HG02759 (cell line): Measurements from ENCODE around the gene KAT6B.

Source experiments
- ATAC-seq: cut with Tn5 transposase; IDR thresholded peaks from one replicate; pipeline ENCODE4 v1.9.1; 2021; ENCODE audit warnings: mild to moderate bottlenecking, moderate library complexity; ENCODE audit not compliant: unreplicated experiment

The KAT6B gene

DNA sequence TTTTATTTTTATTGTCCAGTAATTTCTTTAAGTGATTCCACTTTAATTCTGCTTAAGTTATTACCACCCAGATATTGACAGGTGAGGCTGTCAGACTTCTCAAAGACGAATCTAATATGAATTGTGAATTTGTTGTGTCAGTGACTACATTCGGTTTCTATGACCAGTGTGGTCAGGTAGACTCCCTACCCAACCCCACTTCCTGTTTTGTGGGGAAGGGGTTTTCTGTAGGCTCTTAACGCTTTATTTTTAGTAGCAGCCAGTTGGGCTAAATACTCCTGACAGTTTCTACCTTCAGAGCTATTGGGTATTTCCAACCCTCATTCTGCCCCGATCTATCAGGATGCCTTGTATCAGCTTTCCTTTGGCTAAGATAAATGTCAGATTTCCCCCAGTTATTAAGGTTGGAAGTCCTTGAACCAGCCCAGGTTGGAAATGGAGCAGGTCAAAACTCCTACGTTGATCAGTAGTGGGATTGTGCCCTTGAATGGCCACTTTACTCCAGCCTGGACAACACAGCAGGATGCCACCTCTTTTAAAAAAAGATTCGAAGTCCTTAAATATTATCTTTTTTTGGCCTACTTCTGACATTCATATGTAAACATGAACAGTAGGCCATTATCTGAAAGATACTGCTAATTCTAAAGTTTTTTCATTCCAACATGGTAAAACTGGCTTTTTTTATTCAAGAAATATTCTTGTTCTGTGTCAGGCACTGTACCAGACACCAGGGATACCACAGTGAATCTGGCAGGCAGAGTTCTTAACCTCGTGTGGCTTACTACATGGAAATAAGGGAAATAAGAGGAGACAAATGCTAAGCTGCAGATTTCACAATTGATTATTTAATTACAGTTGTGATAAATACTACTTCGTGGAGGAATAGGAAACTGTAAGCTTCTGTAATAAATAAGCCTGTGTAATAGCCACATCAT, 151.8 kb downstream of the KAT6B start:
- ATAC-seq: peak; percentile 87

DNA sequence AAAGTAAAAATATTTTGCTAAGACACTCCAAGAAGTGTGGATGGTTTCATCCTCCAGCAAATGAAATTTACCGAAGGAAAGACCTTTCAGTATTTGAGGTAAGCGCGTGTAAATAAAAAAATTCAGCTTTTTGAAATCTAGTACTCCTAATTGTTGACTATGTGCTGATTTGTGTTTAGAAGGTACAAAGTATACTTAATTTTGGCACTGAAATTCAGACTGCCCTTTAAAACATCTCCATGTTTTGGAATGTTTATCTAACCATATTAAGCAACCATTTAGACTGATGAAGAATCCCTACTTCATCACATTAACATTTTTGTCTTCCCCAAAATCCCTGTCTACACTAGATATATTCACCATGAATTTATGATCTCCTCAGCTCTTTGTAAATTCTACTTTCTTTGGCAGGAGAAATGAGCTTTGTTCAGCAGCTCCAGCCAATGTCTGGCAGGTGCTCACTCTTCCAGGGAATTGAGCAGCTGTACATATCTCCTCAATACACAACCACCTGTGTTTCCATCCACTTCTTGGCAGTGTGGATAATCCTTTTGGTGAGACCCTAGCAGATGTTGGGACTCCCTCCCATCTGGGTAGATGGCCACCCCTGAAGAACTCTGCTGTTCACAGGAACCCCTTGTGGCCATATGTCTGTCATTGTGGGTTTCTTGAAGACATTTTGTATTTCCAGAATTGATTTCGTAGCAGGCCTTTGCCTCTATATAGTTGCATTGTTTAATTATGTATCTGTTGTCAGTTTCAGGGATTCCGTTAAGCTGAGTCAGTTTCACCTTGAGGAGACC, 155.6 kb downstream of the KAT6B start:
- ATAC-seq: no peak

DNA sequence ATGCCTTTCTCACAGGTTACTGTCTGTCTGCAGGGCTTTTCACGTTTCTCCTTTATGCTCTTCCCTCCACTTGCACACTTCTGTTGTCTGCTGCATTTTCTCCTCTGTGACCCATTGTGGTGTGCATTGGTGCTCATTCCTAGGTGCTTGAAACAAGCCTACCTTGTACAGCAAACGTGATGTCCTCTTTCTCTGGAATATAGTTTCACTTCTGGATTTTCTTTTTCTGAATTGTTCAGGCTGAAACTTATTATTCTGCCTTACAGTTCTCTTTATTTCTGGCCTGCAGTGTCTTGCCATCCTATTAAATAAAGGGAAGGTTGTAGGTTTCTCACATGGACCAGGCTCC, 156.2 kb downstream of the KAT6B start:
- ATAC-seq: no peak

DNA sequence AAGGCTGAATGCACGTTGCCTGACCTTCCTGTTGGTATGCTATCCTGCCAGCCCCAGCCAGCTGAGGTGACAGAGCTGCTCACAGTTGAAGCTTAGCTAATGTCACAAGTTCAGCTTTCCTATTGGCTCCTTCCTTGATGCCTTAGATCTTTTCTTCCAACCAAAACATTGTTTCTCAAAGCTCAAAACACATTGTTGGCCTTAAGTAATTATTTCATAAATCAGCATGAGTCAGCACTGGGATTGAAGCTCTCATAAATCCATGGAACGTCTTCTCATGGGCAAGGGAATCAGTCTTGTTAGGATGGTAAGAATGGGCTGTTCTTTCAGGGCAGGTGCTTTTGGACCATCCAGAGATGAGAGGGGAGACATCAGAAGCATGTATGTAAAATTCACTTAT, 157.0 kb downstream of the KAT6B start:
- no peak for ATAC-seq

DNA sequence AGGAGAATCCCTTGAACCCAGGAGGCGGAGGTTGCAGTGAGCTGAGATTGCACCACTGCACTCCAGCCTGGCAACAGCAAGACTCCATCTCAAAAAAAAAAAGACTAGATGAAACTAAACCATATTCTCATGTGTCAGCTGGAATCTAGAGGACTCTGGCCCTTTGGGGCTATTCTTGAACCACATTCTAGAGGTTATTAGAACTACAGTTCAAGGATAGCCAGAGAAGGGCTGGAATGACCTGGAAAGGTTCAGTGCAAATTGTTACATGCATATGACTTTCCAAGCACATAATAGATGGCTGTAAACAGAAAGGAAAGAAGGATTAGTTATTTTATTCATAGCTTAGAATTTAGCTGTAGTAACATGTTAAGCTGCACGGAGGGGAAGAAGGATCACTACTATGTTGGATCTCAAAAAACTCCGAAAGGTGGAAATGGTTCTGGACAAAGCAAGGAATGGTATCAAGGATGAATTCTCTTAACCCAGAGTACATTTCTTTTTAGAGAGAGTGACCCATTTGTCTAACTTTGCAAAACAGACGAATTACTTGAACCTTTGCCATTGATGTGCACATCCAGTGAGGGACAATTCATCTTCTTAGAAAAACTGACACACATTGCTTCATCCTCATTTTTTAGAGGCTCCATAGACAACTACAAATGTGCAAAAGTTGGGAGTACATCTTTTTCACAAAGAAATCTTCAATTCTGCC, 161.1 kb downstream of the KAT6B start:
- no peak for ATAC-seq

DNA sequence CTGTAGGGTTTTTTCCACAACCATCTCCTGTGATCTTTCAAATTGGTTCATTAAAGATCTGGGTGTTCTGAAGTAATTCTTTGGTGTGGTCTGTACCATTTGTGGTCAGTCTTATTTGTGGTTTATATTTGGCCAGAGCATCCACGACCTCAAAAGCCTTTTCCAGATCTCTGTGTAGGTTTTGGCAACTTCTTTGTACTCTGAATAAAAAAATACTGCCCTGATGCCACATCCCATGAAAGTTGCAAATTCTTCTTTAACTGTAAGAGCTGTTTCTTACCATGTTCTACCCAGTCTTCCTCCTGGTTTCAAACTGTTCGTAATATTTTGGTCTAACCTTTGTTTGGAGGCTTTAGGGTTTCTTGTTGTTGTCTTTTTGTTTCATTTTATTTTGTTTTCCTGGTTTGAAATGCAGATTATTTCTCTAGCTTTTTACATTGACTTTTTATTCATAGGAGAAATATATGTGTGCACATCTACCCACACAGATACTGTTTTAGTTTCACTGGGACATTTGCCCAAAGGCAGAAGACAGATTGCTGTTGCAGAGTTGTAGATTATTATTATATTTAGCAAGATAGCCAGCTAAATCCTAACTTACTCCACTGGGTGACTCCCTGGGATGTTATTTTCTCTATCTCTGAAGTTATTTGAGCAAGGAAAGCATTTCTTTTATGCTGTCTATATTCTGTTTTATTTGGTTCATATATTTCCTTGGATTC, 161.8 kb downstream of the KAT6B start:
- no peak for ATAC-seq

DNA sequence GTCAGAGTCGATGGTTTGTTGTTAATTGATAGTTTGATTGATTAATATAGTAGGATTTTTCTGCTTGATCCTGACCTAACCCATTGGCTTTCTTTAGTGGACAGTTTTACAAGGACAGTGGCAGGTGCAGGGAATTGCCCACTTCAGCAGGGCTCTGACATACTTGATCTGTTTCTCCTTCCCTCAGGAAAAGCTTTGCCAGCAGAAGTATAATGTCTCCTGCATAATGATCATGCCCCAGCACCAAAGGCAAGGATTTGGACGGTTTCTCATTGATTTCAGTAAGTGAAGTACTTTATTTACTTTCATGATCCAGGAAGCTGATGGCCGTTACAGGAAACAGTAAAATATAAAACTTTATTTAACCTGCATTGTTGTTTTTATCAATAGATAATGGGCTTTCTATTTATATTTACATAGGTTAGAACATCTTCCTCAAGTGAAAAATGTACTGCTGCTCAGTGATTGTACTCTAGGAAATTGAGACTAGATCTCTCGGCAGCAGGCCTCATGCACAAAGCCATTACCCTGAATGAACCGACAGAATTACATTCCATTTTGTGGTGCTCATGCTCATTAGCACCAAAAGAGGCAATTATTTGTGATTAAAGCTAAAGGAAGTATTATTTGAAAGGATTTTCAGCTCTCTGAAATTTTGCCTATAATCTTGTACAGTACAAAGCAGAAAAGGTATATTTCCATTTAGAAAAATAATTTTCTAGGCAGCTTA, 162.6 kb downstream of the KAT6B start:
- no peak for ATAC-seq

DNA sequence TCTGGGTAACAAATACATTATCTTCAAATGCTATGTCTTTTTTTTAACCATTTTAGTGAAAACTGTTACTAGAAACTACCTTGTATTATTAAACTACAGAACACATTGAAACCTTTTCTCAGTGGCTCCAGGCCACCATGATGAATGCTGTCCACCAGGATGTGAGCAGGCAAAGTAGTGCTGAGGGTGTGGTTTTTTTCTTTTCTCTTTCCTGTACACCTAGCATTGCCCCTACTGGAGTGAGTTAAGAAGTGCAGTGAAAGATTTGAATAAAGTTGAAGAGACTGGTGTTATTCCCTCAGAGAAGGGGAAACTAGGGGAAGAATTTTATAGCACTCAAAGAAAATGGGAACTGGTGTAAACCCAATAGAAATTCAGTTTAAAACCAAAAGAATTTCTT, 165.0 kb downstream of the KAT6B start:
- no peak for ATAC-seq

DNA sequence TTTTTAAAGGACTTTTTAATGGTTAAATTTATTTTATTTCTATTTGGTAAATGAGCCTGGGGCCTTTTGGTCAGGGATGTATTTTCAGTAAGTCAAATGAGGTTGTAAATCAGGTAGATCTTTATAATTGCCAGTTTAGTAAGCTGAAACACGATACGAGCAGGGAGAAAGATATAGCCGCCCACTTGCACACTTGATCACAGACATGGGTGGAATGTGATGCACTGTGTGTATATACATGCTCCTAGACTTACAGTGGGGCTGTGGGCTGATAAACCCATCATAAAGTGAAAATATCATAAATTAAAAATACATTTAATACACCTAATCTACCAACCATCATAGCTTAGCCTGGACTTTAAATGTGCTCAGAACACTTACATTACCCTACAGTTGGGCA, 165.7 kb downstream of the KAT6B start:
- no peak for ATAC-seq

DNA sequence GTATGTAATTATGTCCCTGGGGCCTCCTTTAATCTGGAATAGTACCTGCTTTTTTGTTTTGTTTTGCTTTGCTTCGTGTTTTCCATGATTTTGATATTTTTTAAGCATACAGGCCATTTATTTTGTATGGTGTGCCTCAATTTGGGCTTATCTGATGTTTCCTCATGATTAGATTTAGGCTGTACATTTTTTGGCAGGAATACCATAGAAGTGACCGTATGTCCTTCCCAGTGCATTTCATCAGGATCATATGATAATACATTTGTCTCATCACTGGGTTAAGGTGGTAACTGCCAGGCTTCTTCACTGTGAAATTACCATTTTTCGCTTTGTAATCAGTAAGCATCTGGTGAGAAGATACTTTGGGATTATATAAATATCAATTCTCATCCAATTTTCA, 167.2 kb downstream of the KAT6B start:
- ATAC-seq: no peak

DNA sequence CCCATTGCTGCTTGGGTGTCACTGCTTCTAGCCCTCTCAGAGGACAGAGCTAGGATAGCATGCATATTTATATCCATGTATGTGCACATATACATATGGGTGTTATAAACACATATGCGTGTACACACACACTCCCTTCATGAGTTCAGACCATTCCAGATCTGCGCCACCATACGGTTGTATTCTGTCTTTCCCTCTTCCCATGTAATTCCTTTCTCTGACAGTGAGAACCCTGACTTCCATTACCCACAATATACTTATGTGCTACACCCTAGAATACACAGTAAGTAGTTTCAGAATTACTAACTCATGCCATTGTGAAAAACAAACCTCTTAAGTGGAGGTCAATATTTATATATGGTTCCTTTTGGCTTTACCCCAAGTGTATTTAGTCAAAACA, 168.5 kb downstream of the KAT6B start:
- no peak for ATAC-seq

DNA sequence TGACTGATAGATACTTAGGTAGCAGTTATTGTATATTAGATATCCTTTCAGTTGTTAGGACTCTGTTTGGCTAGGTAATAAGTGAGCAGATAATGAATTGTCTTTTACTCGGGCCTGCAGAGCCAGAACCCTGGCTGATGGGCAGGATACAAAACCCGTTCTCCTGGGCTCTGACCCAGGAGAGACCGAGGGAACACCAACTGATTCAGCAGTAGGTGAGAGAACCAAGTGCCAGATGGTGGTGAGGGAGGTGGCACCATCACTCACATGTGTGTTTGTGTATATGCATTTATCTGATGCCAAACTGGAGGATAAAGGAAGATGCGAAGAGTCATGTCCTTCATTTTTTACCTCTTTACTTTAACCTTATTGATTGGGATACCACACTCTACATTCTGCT, 169.4 kb downstream of the KAT6B start:
- no peak for ATAC-seq

DNA sequence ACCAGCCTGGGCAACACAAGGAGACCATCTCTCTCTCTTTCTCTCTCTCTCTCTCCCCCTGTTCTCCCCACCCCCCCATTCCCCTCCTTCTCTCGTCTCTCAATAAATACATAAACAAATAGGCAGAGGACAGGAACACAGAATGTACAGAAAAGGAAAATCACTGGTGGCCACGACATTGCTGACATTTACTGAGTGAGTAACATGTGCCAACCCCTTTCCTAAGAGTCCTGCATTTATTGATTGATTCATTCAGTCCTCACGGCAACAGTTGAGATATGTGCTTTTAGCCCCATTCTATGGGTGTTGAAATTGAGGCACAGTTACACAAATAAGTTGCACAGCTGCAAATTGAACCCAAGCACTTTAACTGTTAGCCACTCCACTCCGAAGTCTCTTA, 170.8 kb downstream of the KAT6B start:
- ATAC-seq: no peak

DNA sequence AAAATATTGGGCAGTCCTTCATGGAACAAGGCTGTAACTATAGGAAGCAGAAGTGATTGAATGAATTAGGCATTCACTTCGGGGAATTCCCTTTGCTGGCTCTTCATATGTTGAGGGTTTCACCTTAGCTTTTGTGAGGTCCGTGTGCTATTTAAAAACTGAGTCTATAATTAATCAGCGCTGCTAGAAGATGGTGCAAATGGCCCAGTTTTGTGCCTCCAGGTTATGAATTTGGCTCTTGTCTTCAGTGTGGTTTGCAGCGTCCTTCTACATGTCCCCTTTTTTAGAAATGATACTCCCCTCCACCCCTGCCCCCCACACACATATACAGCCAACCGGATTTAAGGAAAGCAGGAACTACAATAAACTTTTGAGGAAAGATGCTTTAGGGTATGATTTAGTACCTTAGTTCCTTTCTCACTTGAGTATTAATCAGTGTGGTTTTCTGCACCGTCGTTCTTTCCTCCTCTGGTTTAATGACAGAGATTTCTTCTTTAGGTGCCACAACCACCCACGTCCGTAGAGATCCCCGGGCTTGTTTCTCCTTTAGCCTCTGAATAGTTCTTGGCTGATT, 174.4 kb downstream of the KAT6B start:
- peak; percentile 82 for ATAC-seq

DNA sequence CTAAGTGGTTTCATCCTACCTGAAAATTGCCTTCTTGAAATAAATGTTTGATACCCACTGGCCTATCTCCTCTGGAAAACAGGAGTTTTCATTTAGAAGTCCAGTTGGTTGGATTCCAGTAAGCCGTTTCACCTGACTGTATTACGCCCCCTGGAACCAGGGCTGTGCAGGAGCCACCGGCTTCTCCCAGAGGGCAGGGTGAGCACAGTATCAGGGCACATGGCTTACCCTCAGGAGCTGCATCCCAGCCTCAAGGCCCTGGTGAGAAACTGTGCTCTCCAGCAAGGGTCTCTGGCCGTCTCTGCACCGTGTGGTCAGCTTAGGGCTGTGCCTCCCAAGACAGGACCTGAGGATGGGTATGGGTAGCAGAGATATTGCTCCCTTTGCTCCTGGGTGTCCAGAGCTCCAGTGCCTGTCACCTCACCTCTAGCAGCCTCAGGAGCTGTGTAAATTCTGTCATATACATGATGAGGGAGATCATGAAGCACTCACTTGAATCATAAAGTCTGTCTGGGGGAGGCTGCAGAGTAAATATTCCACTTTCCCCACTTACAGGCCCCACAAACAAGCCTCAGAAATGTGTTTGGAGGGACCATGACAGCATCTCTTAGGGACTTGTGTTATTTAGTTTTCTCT, 175.4 kb downstream of the KAT6B start:
- no peak for ATAC-seq

DNA sequence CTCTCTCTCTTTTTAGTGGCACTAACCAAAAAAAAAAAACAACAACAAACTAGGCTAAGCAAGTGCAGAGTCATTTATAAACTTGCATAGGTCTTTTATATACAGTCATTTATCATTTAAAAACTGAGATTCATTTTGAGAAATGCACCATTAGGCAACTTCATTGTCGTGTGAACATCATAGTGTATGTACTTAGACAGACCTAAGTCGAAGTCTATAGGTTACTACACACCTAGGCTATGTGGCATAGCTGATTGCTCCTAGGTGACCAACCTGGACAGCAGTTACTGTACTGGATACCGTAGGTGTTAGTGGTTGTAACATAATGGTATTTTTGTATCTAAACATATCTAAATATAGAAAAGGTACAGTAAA, 175.9 kb downstream of the KAT6B start:
- ATAC-seq: no peak

DNA sequence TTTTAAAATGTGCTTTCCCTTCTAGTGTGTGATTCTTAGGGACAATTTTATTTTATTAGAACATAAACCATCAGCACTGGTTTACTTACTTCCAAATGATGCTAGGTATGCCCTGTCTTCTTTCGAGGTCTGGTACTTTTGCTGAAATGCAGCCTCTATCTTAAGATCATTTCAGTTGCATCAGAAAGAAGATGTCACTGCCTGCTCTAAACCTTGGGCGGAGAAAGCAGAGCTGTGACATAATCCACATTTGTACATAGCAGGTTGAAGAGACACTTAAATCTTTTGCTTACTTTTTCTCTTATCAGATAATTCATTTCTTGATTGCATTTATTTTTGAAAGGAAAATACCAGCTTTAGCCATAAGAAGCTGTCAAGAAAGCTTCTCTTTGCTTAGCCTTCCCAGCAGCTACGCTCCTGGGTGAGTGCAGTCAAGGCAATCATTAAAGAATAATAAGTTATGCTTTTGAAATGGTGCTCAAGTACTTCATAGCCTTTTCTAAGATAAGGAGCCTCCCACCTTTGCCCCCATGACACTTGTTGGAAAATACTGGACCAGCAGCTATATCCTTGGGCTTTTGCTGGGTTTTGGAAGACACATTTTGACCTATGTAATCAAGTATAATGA, 176.7 kb downstream of the KAT6B start:
- ATAC-seq: no peak

DNA sequence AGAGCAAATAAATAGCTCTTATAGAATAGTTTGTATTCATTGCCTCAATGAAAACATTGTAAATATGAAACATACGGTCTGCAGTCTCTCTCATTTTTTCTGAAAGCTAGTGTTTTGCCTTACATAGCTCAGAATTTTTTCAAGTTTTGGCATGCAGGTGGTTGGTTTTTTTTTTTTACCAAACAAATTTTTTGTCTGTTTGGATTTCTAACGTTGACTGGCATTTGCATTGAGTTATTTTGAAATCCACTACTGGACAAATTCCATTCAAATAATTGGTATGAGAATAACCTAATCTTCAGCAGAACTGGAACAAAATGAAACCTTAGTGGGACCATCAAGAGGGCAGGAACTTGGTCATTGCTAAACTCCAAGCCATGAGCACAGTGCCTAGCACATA, 177.5 kb downstream of the KAT6B start:
- ATAC-seq: no peak

DNA sequence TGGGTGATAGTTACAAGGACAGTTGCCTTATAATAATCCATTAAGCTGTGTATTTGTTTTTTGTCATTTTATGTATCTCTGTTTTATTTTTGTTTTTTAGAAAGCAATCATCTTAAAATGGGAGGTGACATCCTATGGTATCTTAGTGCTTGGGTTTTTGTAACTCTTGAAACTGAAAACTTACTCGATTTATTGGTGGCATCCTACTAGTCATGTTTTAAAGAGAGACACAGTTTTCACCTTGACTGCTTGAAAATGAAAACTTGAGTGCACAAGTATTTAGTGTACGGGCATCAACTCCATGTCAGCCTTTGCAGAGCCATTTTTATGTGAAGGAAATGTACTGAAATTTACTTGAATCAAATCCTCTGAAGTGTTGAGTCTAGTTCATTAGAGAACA, 181.2 kb downstream of the KAT6B start:
- ATAC-seq: no peak
